Peyer's patch (tissue), 4 donors: ENCODE data around the gene PCDHGB6.

Source experiments
- POLR2A ChIP-seq, 2 donors: fragments of 450-650 bp; IDR thresholded peaks; one replicate each; pipeline ENCODE4 v1.5.1; 2017; ENCODE audit warnings: antibody characterized with exemption in 2 of 2, mild to moderate bottlenecking in 2 of 2, moderate library complexity in 2 of 2
- TF ChIP-seq, protein P1 (sequence below), 6 experiments: fragments of 450-650 bp in 4 of 6; fragments of 200-600 bp in 2 of 6; sonication (generic) in 1 of 6; IDR thresholded peaks; one replicate each; pipeline ENCODE4 v1.5.1; 2017 to 2019; ENCODE audit warnings: antibody characterized with exemption in 6 of 6, mild to moderate bottlenecking in 3 of 6, moderate library complexity in 1 of 6

DNA sequence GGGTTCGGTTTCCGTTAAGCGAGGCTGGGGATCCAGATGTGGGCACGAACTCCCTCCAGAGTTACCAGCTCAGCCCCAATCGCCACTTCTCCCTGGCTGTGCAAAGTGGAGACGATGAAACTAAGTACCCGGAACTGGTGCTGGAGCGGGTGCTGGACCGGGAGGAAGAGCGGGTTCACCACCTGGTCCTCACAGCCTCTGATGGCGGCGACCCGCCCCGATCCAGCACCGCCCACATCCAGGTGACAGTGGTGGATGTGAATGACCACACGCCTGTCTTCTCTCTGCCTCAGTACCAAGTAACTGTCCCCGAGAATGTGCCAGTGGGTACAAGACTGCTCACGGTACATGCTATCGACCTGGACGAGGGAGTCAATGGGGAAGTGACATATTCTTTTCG, 24.5 kb upstream of the PCDHGB6 start:
- TF ChIP-seq, protein P1, sequence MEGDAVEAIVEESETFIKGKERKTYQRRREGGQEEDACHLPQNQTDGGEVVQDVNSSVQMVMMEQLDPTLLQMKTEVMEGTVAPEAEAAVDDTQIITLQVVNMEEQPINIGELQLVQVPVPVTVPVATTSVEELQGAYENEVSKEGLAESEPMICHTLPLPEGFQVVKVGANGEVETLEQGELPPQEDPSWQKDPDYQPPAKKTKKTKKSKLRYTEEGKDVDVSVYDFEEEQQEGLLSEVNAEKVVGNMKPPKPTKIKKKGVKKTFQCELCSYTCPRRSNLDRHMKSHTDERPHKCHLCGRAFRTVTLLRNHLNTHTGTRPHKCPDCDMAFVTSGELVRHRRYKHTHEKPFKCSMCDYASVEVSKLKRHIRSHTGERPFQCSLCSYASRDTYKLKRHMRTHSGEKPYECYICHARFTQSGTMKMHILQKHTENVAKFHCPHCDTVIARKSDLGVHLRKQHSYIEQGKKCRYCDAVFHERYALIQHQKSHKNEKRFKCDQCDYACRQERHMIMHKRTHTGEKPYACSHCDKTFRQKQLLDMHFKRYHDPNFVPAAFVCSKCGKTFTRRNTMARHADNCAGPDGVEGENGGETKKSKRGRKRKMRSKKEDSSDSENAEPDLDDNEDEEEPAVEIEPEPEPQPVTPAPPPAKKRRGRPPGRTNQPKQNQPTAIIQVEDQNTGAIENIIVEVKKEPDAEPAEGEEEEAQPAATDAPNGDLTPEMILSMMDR (IDR thresholded peaks at IDR 0.05) = no peak
- TF ChIP-seq POLR2A (IDR thresholded peaks at IDR 0.05) = no peak
